Activated effector memory CD4-positive, alpha-beta T cell treated with anti-CD3 and anti-CD28 coated beads, Interleukin-2, amount 50 U/mL, for 16 hours (primary cell): Measurements from ENCODE around the gene CD48.
"Not testable (repeated sequence)": the region's sequence is repeated elsewhere in the genome, so short reads cannot be mapped to it uniquely, and the experiment has no call there.

ENCODE experiments used
- DNase-seq: peaks from one replicate; pipeline ENCODE4 v3.0.0-alpha.2; 2020

The CD48 gene

GRCh38 chr1:160675641-160676410, 35.8 kb downstream of the CD48 start:
- DNase-seq: peak; percentile 91

- DNase-seq: no peak
Observed at GRCh38 chr1:160674415-160674814, 37.2 kb downstream of the CD48 start.

- DNase-seq: peak; percentile 71
Observed at GRCh38 chr1:160672789-160673695, 38.6 kb downstream of the CD48 start.

DNA sequence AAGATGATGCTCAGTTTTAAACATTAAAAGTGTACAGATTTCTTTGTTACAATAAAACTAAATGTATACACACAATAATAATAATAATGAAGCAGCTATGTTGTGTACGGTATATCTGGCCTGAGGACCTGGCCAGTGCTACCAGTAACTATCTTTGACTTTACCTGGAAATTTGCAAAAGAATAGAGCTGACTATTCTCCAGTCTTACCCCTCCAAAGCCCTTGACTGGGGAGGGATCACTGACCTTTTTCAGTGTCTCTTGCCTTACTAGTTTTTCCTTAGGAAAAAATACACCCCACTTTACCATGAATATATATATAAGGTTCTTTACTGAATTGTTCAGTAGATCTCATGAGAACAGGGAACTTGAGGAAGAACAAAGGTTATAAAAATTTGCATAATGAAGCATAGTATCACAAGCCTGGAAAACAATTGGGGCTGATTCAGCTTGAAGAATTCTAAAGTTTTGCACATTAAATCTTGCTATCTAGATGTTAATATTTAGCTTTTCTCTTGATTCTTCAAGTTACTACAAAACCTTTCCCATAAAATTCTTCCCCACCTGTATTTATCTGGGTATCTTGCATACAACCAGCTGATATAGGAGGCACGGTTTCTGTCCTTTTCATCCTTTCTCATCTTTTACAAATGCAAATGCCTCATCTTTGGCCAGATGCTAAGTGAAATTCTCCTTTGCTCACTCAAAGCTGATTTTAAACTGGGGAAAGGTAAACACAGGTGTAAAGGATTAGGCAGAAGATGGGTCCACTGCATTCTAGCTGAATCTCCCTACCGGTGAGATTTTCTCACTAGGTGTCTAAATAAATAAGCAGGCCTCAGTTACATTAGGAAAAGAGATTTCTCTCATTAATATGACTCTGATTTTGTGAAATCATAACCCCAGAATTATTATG, 39.8 kb downstream of the CD48 start:
- DNase-seq: no peak

- no peak for DNase-seq
Observed at GRCh38 chr1:160670701-160671100, 40.9 kb downstream of the CD48 start.

DNA sequence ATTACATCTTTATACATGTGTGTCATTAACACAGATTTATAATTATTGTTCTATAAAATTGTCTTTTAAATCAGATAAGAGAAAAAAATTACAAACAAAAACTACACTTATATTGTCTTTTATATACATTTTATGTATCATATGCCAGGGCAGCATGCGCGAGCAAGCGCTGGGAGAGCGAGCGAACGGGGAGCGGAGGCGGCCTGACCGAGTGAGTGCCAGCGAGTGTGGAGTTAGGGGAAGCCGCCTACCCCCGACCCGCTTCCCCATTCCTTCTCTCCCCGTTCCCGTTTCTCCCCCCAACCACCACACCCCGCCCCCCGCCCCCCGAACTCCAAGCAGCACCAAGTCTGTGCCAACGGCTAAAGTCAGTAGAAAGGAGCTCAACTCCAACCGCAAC, 41.8 kb downstream of the CD48 start:
- no peak for DNase-seq

DNA sequence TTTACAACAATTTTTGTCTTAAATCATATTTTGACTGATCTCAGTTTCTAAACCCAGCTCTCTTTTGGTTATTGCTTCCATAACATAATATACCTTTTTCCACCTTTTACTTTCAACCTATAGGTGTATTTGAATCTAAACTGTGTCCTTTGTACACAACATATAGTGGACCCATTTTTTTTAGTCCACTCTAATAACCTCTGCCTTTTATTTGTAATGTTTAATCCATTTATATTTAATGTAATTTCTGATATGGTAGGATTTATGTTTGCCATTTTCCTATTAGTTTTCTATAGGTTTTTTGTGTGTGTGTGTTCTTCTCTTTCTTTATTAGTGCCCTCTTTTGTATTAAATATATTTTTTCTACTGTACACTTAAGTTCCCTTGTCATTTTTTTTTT, 42.3 kb downstream of the CD48 start:
- DNase-seq: no peak

DNA sequence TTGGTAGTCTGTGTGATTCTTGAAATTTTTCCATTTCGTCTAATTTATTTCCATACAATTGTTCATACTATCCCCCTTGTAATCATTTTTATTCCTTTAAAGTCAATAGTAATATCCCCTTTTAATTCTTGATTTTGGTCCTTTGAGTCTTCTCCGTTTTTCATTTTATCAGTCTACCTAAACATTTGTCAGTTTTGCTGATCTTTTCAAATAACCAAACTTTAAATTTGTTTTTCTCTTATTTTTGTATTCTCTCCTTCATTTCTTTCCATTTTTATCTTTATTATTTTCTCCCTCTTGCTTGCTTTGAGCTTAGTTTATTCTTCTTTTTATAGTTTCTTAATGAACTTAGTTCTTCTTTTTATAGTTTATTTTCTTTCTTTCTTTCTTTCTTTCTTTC, 43.7 kb downstream of the CD48 start:
- DNase-seq: no peak

- DNase-seq: no peak
Observed at GRCh38 chr1:160666079-160666442, 45.6 kb downstream of the CD48 start.

- no peak for DNase-seq
Observed at GRCh38 chr1:160665330-160666078, 46.1 kb downstream of the CD48 start.

DNA sequence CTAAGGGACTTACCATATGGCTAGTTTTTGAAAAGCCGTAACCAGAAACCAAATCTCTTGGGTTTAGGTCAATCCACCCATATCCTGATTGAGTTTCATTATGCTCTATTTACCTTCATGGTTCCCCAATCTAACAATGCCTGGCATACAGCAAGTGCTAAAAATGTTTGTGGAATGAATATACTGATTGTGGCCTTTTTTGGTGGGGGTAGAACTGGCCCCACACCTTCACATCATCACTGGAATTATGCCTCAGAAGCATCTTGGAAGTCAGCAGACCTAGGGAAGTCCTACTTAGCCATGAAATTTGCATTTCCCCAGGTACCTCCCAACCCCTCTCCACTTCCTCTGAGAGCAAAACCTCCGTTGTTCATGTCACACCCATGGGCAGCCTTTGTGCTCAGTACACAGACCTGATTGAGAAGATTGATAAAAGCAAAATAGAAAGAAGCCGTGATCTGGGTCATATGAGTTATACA, 47.0 kb downstream of the CD48 start:
- DNase-seq: peak; percentile 73

DNA sequence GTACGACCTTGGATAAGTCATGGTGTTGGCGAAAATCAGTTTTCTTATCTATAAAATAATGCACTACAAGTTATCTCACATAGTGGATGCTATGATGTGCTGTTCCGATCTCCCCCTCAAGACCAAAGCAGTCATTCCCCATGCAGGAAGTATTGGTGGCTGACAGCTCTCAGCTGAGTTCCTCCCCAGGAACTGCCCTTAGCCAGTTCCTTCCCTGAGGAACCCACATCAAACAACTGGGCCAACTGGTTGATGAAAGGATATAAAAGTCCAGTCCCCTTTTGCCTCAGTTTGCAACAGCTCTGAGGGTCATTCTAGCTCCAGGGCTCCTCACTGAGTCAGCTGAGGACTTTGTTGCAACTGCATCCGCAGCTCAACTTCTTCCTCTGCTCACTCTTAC, 48.7 kb downstream of the CD48 start:
- DNase-seq: no peak

GRCh38 chr1:160659566-160659965, 52.1 kb downstream of the CD48 start:
- DNase-seq: no peak

- no peak for DNase-seq
Observed at GRCh38 chr1:160658814-160659193, 52.8 kb downstream of the CD48 start.

DNA sequence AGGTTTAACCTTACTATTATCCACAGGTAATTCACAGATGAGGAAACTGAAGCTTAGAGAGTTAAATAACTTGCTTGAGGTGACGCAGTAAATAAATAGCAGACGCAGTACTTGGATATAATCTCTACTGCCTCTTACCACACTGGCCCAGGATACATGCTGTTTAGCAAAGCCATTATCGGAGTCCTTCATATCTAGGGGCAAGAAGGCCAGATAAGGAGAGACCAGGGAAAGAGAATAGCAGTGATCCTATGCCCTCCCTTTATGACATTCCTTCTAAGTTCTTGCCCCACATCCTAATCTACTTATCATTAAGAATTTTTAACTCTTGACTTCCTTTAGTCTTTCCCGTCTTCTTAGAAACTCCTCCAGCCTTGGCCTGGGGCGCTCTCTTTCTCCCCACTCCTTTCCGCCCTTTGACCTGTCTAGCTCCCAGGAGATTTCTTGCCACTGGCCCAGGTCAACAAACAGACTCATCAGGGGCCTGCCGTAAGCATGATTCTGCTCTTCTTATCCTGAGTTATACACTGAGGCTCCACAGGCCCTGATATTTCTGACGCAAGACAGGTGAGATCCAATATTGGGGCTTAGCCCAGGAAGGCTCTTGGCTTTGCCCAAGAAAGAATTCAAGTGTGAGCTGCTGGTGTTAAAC, 53.3 kb downstream of the CD48 start:
- no peak for DNase-seq

DNA sequence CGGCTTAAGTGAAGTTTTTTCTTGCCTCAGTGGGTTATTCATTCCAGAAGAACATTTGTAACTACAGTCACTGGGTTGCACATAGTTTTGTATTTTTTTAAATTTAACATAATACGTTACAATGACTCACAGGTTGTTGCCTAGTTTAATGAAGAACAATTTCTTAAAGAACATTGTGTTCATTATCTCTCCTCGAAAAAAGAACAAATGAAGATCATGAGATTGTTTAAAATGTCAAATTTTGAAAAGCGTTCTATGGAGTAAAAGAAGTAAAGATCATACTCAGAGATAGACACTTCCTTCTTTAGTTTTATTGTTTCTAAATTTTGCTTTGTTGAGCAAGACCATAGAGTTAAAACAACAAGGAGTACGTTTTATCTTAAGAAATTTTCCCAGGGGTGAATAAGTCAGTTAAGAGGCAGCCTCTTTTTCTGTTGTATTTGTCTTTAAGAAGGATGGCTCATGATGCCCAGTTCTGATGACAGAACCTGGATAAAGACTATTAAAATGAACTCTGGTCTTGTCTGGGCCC, 54.3 kb downstream of the CD48 start:
- no peak for DNase-seq

- no peak for DNase-seq
Observed at GRCh38 chr1:160656737-160657136, 54.9 kb downstream of the CD48 start.

DNA sequence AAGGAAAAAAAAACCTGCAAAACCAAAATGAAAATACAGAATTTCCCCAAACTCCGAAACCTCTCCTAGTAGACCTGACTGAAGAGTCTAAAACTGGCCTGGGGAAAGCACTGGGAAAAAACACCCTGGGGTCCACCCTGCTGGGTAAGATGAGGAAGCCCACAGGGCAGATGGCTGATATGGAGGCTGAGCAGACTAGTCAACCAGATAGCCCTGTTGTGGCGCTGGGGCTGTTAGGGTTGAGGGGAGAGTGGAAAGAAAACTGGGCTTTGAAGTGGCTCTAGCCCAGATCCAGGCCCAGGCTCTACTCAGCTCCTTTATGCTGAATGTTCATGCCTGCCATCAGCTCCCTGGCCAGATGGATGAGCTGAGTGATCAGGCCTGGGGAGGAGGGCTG, 58.0 kb downstream of the CD48 start:
- no peak for DNase-seq

- no peak for DNase-seq
Observed at GRCh38 chr1:160652924-160653619, 58.5 kb downstream of the CD48 start.

DNA sequence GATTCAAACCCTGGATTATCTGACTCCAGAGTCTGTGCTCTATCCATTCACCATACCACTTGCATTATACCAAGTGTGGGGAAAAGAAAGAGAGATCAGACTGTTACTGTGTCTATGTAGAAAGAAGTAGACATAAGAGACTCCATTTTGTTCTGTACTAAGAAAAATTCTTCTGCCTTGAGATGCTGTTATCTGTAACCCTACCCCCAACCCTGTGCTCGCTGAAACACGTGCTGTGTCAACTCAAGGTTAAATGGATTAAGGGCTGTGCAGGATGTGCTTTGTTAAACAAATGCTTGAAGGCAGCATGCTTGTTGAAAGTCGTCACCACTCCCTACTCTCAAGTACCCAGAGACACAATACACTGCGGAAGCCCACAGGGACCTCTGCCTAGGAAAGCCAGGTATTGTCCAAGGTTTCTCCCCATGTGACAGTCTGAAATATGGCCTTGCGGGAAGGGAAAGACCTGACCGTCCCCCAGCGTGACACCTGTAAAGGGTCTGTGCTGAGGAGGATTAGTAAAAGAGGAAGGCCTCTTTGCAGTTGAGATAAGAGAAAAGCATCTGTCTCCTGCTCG, 59.5 kb downstream of the CD48 start:
- not testable (repeated sequence) for DNase-seq
